Esophagus (tissue), 2 donors: ENCODE data around the gene EPB41L2. TPM values are rescaled to one million over a fixed set of nuclear protein-coding genes. Genes with fewer than 3 reads are reported as not detected.

Source experiments
- H3K27ac ChIP-seq, 2 donors: one replicate each; pipeline ENCODE4 v1.5.1; 2013; ENCODE audit warnings: low read depth in 2 of 2, mild to moderate bottlenecking in 2 of 2, inconsistent platforms in 1 of 2, low read length in 1 of 2, moderate library complexity in 1 of 2
- H3K27me3 ChIP-seq, 2 donors: one replicate each; pipeline ENCODE4 v1.6.1; 2013; ENCODE audit warnings: low read length in 2 of 2, control low read depth in 1 of 2, mild to moderate bottlenecking in 1 of 2; ENCODE audit not compliant: insufficient read depth in 2 of 2, control insufficient read depth in 1 of 2
- H3K36me3 ChIP-seq, 2 donors: one replicate each; pipeline ENCODE4 v1.6.1; 2013; ENCODE audit warnings: low read length in 1 of 2; ENCODE audit not compliant: control insufficient read depth in 2 of 2, insufficient read depth in 2 of 2
- H3K4me1 ChIP-seq, 2 donors: one replicate each; pipeline ENCODE4 v1.6.1; 2013; ENCODE audit warnings: low read length in 1 of 2; ENCODE audit not compliant: control insufficient read depth in 2 of 2, insufficient read depth in 2 of 2
- H3K4me3 ChIP-seq, 2 donors: one replicate each; pipeline ENCODE4 v1.5.1; 2013; ENCODE audit warnings: low read length in 2 of 2, mild to moderate bottlenecking in 2 of 2, low read depth in 1 of 2, moderate library complexity in 1 of 2
- H3K9me3 ChIP-seq, 2 donors: one replicate each; pipeline ENCODE4 v1.6.1; 2013; ENCODE audit warnings: mild to moderate bottlenecking in 2 of 2, low read depth in 1 of 2, low read length in 1 of 2, moderate library complexity in 1 of 2; ENCODE audit not compliant: control insufficient read depth in 2 of 2, insufficient read depth in 1 of 2
- WGBS, 2 donors: extraction: QIAGEN DNeasy Blood & Tissue Kit; methylation state at CpG; one replicate each; pipeline ENCODE4 v1.1.7; 2013; 5-methylcytosine and 5-hydroxymethylcytosine counted together
- polyA plus RNA-seq, 2 donors: library from polyadenylated mRNA; stranded (reverse); fragments of 200-250 nt; gene quantifications; one replicate each; pipeline ENCODE4 v1.2.3, GENCODE V29; 2013
- donor health status: healthy with polysubstance abuse.
- donor health status: Bipolar disorder and iron deficiency.

The EPB41L2 gene
- polyA plus RNA-seq, 2 donors, result 6.7 to 7.8 TPM

DNA sequence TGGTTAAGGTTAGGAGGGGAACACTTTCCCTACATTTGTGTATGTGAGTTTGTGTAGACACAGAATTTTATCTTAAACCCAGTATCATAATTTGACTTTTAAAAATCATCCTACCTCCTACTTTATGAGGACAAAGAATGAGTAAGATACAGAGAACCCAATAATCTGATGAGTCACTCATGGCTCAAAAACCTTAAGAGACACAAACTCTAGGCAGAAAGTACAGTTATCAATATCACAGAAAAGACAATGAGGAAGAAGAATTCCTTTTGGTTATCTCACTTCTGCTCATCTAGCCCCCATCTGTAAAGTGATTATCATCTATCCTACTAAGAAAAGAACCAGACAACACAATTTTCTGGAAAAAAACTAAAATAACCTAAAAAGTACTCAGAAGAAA is 87.7 kb downstream of the EPB41L2 start:
- Histone ChIP-seq H3K9me3 (no peaks in the 10 kb centered on the region), H3K27ac (no peak overlapping the region), H3K4me3 (no peak overlapping the region), H3K4me1 (no peaks in the 10 kb centered on the region), H3K36me3 (no peaks in the 10 kb centered on the region), H3K27me3 (no peaks in the 10 kb centered on the region)

GRCh38 chr6:130973521-130974277 is 89.3 kb downstream of the EPB41L2 start:
- Histone ChIP-seq H3K27me3 (no peaks in the 10 kb centered on the region), H3K9me3 (no peaks in the 10 kb centered on the region), H3K27ac (no peak overlapping the region), H3K4me3 (no peak overlapping the region), H3K4me1 (no peaks in the 10 kb centered on the region), H3K36me3 (no peaks in the 10 kb centered on the region)
- WGBS, 2 donors, result 94 to 95% methylated on average over 3 of the region's 3 CpGs

DNA sequence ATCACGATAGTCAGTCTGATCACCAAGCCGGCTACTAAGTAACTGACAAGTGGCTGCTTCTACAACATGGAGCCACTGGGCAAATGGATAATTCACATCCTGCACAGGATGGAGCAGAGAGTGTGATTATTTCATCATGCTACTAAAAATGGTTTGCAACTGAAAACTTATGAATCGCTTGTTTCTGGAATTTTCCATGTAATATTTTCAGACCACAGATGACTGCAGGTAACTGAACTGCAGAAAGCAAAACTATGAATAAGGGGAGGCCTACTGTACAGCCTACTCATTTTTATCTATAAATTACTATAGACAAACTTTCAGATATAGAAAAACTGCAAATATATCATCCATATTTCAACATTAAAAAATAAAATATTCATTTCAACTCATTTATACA is 91.5 kb downstream of the EPB41L2 start:
- Histone ChIP-seq H3K4me1 (no peaks in the 10 kb centered on the region), H3K36me3 (no peaks in the 10 kb centered on the region), H3K4me3 (no peak overlapping the region), H3K9me3 (no peaks in the 10 kb centered on the region), H3K27me3 (no peaks in the 10 kb centered on the region), H3K27ac (no peak overlapping the region)
- 94 to 95% methylated on average over 3 of the region's 3 CpGs for WGBS, 2 donors

- no peaks in the 10 kb centered on the region for H3K9me3 ChIP-seq
- H3K27ac ChIP-seq, result peak overlapping the region in 1 of 2 donors; percentile 1
- no peaks in the 10 kb centered on the region for H3K4me1 ChIP-seq
- WGBS, 2 donors, result 92% methylated on average over 9 of the region's 9 CpGs
- H3K4me3 ChIP-seq, result no peak overlapping the region
- no peaks in the 10 kb centered on the region for H3K27me3 ChIP-seq
- H3K36me3 ChIP-seq, result no peaks in the 10 kb centered on the region
Measured at GRCh38 chr6:130970839-130971410, 92.1 kb downstream of the EPB41L2 start.

- no peaks in the 10 kb centered on the region for H3K9me3 ChIP-seq
- H3K36me3 ChIP-seq, result no peaks in the 10 kb centered on the region
- H3K4me3 ChIP-seq, result peak overlapping the region in 1 of 2 donors; percentile 11
- H3K4me1 ChIP-seq, result no peaks in the 10 kb centered on the region
- peak overlapping the region in 1 of 2 donors; percentile 53 for H3K27ac ChIP-seq
- H3K27me3 ChIP-seq, result no peaks in the 10 kb centered on the region
- WGBS, 2 donors, result 55 to 60% methylated on average over 8 of the region's 8 CpGs
Measured at GRCh38 chr6:130969791-130970491, 93.1 kb downstream of the EPB41L2 start.

- no peaks in the 10 kb centered on the region for H3K27me3 ChIP-seq
- no peaks in the 10 kb centered on the region for H3K4me1 ChIP-seq
- no peaks in the 10 kb centered on the region for H3K36me3 ChIP-seq
- WGBS, 2 donors, result 57 to 63% methylated on average over 4 of the region's 4 CpGs
- no peak overlapping the region for H3K27ac ChIP-seq
- no peaks in the 10 kb centered on the region for H3K9me3 ChIP-seq
- no peak overlapping the region for H3K4me3 ChIP-seq
Measured at GRCh38 chr6:130969166-130969565, 93.9 kb downstream of the EPB41L2 start.

GRCh38 chr6:130968476-130968875 is 94.6 kb downstream of the EPB41L2 start:
- WGBS, 2 donors, result 66 to 70% methylated on average over 4 of the region's 4 CpGs
- Histone ChIP-seq H3K9me3 (no peaks in the 10 kb centered on the region), H3K36me3 (no peaks in the 10 kb centered on the region), H3K27ac (no peak overlapping the region), H3K27me3 (no peaks in the 10 kb centered on the region), H3K4me1 (no peaks in the 10 kb centered on the region), H3K4me3 (no peak overlapping the region)

- no peaks in the 10 kb centered on the region for H3K9me3 ChIP-seq
- H3K36me3 ChIP-seq, result no peaks in the 10 kb centered on the region
- 66 to 72% methylated on average over 7 of the region's 7 CpGs for WGBS, 2 donors
- no peaks in the 10 kb centered on the region for H3K4me1 ChIP-seq
- no peak overlapping the region for H3K4me3 ChIP-seq
- H3K27me3 ChIP-seq, result no peaks in the 10 kb centered on the region
- H3K27ac ChIP-seq, result no peak overlapping the region
Measured at GRCh38 chr6:130967502-130968445, 95.3 kb downstream of the EPB41L2 start.

DNA sequence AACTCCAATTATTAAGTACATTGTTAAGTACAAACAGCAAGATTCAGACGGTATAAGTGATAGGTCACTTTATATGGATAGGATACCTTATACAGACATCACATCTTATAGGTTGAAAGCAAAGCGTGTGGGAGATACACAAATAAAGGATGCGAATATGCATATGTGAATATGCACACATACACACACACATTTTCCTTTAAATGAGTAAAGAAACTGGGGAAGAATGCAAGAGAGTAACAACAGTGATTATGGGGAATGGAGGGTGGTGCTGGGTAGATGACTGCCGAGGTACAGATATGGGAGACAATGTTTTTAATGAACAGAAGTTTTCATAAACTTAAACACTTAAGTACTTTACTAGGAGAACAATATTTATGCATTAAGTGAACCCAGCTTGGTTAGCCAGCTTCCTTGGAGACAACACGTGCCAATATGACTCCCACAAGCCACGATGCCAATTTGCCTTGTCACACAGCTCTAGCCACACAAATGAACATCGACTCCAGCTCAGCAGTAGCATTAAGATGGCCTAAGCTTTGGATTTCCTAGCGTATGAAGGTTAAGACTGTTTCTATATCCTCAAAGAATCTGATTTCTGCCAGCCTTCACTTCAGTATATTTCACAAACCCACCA is 96.6 kb downstream of the EPB41L2 start:
- Histone ChIP-seq H3K4me1 (no peaks in the 10 kb centered on the region), H3K4me3 (no peak overlapping the region), H3K27ac (peak overlapping the region in 1 of 2 donors; percentile 13), H3K36me3 (no peaks in the 10 kb centered on the region), H3K27me3 (no peaks in the 10 kb centered on the region), H3K9me3 (no peaks in the 10 kb centered on the region)
- 83 to 84% methylated on average over 8 of the region's 8 CpGs for WGBS, 2 donors
